CD4-positive, alpha-beta T cell (primary cell): Measurements from ENCODE around the gene MRPS33. TPM values are rescaled to one million over a fixed set of nuclear protein-coding genes. Genes with fewer than 3 reads are reported as not detected.

Experiments used
- ATAC-seq: fragments of 200-7000 bp; cut with Tn5 transposase; one replicate; pipeline ENCODE4 v1.10.0; 2022; ENCODE audit warnings: mild to moderate bottlenecking; ENCODE audit not compliant: poor library complexity
- CTCF ChIA-PET: fragments of 350-600 bp; sonication (Branson Sonifier 250); formaldehyde crosslinking; loops from one replicate; lab custom pipeline; 2021; ENCODE audit warnings: antibody characterized with exemption, inconsistent platforms; lab: Charles Lee
- POLR2A ChIA-PET: fragments of 350-600 bp; sonication (Branson Sonifier 250); formaldehyde crosslinking; loops from one replicate; lab custom pipeline; 2021; ENCODE audit warnings: antibody characterized with exemption, inconsistent platforms; lab: Charles Lee
- DNase-seq, 14 experiments: peaks; one replicate each; pipeline ENCODE4 v3.0.0-alpha.2; 2013 to 2020; ENCODE audit warnings: mixed read lengths in 2 of 14
- H3K27ac ChIP-seq, 2 donors: one replicate each; pipeline versions ENCODE4 v1.5.1 to v1.7.0; 2013; ENCODE audit warnings: low read length in 2 of 2, low read depth in 1 of 2, mild to moderate bottlenecking in 1 of 2
- H3K27me3 ChIP-seq, 2 experiments: 1 replicate in 1 of 2; 2 replicates in 1 of 2; pipeline versions ENCODE4 v1.6.1 to v1.7.0; 2013; ENCODE audit warnings: low read length in 2 of 2, control low read depth in 1 of 2, mild to moderate bottlenecking in 1 of 2, moderate library complexity in 1 of 2; ENCODE audit not compliant: insufficient read depth in 2 of 2, control insufficient read depth in 1 of 2
- H3K36me3 ChIP-seq: one replicate; pipeline ENCODE4 v1.6.1; 2013; ENCODE audit warnings: low read length, control low read depth; ENCODE audit not compliant: insufficient read depth
- H3K4me1 ChIP-seq: one replicate; pipeline ENCODE4 v1.6.1; 2013; ENCODE audit warnings: low read length, control low read depth; ENCODE audit not compliant: insufficient read depth
- H3K4me3 ChIP-seq: one replicate; pipeline ENCODE4 v1.5.1; 2013; ENCODE audit warnings: mild to moderate bottlenecking, low read length, moderate library complexity
- H3K9me3 ChIP-seq, 2 experiments: 1 replicate in 1 of 2; 2 replicates in 1 of 2; pipeline versions ENCODE4 v1.6.1 to v1.7.0; 2013; ENCODE audit warnings: low read length in 2 of 2, mild to moderate bottlenecking in 2 of 2, control low read depth in 1 of 2, moderate library complexity in 1 of 2; ENCODE audit not compliant: control insufficient read depth in 1 of 2, insufficient read depth in 1 of 2
- H3K27ac Mint-ChIP-seq: one replicate; pipeline ENCODE4 v1.8.0; 2020; ENCODE audit warnings: mixed read lengths
- H3K27me3 Mint-ChIP-seq: one replicate; pipeline ENCODE4 v1.8.0; 2021; ENCODE audit warnings: mixed read lengths
- H3K36me3 Mint-ChIP-seq: one replicate; pipeline ENCODE4 v1.8.0; 2021; ENCODE audit warnings: low read depth, mixed read lengths
- H3K4me1 Mint-ChIP-seq: one replicate; pipeline ENCODE4 v1.8.0; 2021; ENCODE audit warnings: low read depth, mixed read lengths
- H3K4me3 Mint-ChIP-seq: one replicate; pipeline ENCODE4 v1.8.0; 2020; ENCODE audit warnings: mild to moderate bottlenecking, mixed read lengths
- H3K9me3 Mint-ChIP-seq: one replicate; pipeline ENCODE4 v1.8.0; 2020; ENCODE audit warnings: mixed read lengths
- intact Hi-C, 2 experiments: fragments of 100-400 bp; cut with DNase I in 1 of 2; cut with micrococcal nuclease in 1 of 2; formaldehyde crosslinking; loops; one replicate each; pipeline versions ENCODE4 v1.15.1 to v1.9.0; 2023 to 2025; cut with DNase I, micrococcal nuclease
- total RNA-seq, 174 experiments: library from RNA in 2 of 174; stranded (reverse) in 2 of 174; gene quantifications; one replicate each; pipeline ENCODE4 v1.2.3 and lab custom pipeline; 2021 to 2026
- TF ChIP-seq, protein P1 (sequence below): fragments of 200-600 bp; IDR thresholded peaks from one replicate; pipeline ENCODE4 v1.8.0; 2022; ENCODE audit warnings: antibody characterized with exemption, mild to moderate bottlenecking

The MRPS33 gene
- total RNA-seq, 2 experiments from 2014 or later: 21.7 to 24.3 TPM

DNA sequence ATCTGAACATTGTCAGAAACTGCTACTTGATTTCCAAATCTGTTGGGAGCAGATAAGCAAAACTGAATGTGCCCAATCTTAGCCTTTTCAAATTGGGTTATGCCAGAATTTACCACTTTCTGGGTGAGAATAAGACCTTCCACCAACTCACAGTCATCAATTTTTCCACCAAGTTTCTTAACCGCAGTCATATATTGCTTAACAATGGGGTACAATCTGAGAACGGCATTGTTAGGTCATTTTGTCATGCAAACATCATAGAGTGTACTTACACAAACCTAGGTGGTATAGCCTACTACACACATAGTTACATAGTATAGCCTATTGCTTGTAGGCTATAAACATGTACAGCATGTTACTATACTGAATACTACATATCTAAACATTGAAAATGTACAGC is 16.0 kb downstream of the MRPS33 start:
- no peaks in the 10 kb centered on the region for H3K36me3 Mint-ChIP-seq
- intact Hi-C loops: no loop called here
- DNase-seq (no peak), ATAC-seq (no peak)
- TF ChIP-seq, protein P1, sequence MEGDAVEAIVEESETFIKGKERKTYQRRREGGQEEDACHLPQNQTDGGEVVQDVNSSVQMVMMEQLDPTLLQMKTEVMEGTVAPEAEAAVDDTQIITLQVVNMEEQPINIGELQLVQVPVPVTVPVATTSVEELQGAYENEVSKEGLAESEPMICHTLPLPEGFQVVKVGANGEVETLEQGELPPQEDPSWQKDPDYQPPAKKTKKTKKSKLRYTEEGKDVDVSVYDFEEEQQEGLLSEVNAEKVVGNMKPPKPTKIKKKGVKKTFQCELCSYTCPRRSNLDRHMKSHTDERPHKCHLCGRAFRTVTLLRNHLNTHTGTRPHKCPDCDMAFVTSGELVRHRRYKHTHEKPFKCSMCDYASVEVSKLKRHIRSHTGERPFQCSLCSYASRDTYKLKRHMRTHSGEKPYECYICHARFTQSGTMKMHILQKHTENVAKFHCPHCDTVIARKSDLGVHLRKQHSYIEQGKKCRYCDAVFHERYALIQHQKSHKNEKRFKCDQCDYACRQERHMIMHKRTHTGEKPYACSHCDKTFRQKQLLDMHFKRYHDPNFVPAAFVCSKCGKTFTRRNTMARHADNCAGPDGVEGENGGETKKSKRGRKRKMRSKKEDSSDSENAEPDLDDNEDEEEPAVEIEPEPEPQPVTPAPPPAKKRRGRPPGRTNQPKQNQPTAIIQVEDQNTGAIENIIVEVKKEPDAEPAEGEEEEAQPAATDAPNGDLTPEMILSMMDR: no peak
- POLR2A ChIA-PET: no interaction called here
- no peaks in the 10 kb centered on the region for H3K4me1 Mint-ChIP-seq
- no peak overlapping the region for H3K4me3 Mint-ChIP-seq
- H3K27ac Mint-ChIP-seq: no peak overlapping the region
- no peak overlapping the region for H3K4me3 ChIP-seq
- no peaks in the 10 kb centered on the region for H3K36me3 ChIP-seq
- no peak overlapping the region for H3K27ac ChIP-seq
- peaks cover 3 to 10% of the 10 kb centered on the region in 2 experiments for H3K27me3 ChIP-seq
- H3K27me3 Mint-ChIP-seq: peaks cover 10% of the 10 kb centered on the region
- CTCF ChIA-PET: no interaction called here
- H3K9me3 ChIP-seq: no peaks in the 10 kb centered on the region
- no peaks in the 10 kb centered on the region for H3K9me3 Mint-ChIP-seq
- H3K4me1 ChIP-seq: no peaks in the 10 kb centered on the region

DNA sequence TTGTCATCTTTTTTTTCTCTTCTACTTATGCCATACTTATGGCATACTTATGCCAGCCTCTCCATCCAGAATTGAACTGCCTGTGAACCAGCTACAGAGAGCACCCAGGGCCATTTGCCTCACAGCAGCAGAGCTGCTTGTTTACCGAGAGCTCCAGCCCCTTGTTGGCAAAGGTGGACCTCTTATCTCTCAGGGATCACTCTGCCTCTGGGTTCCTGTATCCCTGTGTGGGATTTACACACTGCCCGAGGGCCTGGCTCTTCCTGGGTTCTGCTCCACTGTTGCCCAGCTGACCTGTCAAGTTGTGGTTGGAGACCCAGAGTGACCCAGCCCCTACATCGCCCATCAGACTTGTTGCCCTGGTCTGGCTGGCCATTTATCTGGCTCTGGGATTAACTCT is 22.3 kb downstream of the MRPS33 start:
- peaks cover 4% of the 10 kb centered on the region for H3K27me3 Mint-ChIP-seq
- no peaks in the 10 kb centered on the region for H3K4me1 Mint-ChIP-seq
- H3K36me3 Mint-ChIP-seq: no peaks in the 10 kb centered on the region
- H3K27ac ChIP-seq: no peak overlapping the region
- no peaks in the 10 kb centered on the region for H3K36me3 ChIP-seq
- no peak overlapping the region for H3K4me3 ChIP-seq
- no peak overlapping the region for H3K4me3 Mint-ChIP-seq
- ChIA-PET POLR2A (no interaction called here), CTCF (no interaction called here)
- H3K27me3 ChIP-seq: peaks cover 3 to 5% of the 10 kb centered on the region in 2 experiments
- intact Hi-C loops: no loop called here
- H3K4me1 ChIP-seq: no peaks in the 10 kb centered on the region
- TF ChIP-seq, protein P1: no peak
- no peak for ATAC-seq
- no peaks in the 10 kb centered on the region for H3K9me3 Mint-ChIP-seq
- no peaks in the 10 kb centered on the region for H3K9me3 ChIP-seq
- DNase-seq: no peak
- no peak overlapping the region for H3K27ac Mint-ChIP-seq

DNA sequence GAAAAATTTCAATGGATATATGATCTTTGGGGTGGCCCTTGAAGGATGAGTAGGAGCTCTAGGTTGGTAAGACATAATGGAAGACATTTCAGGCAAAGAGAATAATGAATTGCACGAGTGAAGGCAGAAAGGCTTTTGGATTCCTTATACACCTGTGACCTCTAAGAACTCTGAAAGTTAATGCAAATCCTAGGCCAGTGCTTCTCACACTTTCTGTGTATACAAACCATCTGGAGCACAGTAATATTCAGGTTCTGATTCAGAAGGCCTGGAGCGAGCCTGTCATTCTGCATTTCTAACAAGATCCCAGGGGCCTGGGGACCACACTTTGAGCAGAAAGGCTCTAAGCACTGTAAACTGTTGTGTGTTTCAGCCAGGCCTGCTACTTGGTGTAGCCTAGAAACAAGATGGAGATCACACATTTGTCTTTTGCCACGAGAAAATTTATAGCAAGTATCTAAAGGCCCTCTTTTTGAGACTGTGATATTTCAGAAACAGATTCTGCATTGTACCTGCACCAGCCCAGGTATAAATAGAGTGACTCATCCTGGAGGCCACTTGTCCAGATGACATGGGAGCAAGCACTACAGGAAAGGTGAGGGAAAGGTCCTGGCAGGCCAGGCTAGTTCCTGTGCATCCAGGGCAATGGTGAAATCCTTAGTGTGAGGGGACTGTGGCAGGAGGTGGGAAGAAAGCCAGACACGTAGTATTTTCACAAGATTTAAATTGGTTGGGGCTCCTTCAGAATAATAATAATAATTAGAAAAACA is 24.4 kb downstream of the MRPS33 start:
- H3K27ac ChIP-seq: no peak overlapping the region
- POLR2A ChIA-PET: no interaction called here
- no peak overlapping the region for H3K27ac Mint-ChIP-seq
- no peaks in the 10 kb centered on the region for H3K36me3 Mint-ChIP-seq
- H3K4me1 ChIP-seq: no peaks in the 10 kb centered on the region
- H3K27me3 ChIP-seq: peaks cover 0 to 2% of the 10 kb centered on the region in 2 experiments
- no peak overlapping the region for H3K4me3 Mint-ChIP-seq
- no peak for DNase-seq
- CTCF ChIA-PET: no interaction called here
- H3K27me3 Mint-ChIP-seq: no peaks in the 10 kb centered on the region
- no peaks in the 10 kb centered on the region for H3K4me1 Mint-ChIP-seq
- no peaks in the 10 kb centered on the region for H3K36me3 ChIP-seq
- no peak overlapping the region for H3K4me3 ChIP-seq
- no peaks in the 10 kb centered on the region for H3K9me3 Mint-ChIP-seq
- no peaks in the 10 kb centered on the region for H3K9me3 ChIP-seq
- ATAC-seq: no peak
- intact Hi-C loops: no loop called here
- TF ChIP-seq, protein P1: no peak
